Subcutaneous abdominal adipose tissue (tissue), 5 donors: ENCODE results near the gene WWOX.

ENCODE experiments used
- H3K27ac ChIP-seq: one replicate; pipeline ENCODE4 v1.7.0; 2013; ENCODE audit warnings: low read depth, mild to moderate bottlenecking, inconsistent platforms, low read length, moderate library complexity
- H3K27me3 ChIP-seq, 5 donors: one replicate each; pipeline ENCODE4 v1.7.0; 2013; ENCODE audit warnings: low read length in 5 of 5, inconsistent platforms in 1 of 5; ENCODE audit not compliant: control insufficient read depth in 5 of 5, insufficient read depth in 4 of 5
- H3K36me3 ChIP-seq, 5 donors: one replicate each; pipeline ENCODE4 v1.7.0; 2013; ENCODE audit warnings: low read length in 5 of 5; ENCODE audit not compliant: control insufficient read depth in 5 of 5, insufficient read depth in 5 of 5
- H3K4me1 ChIP-seq, 5 donors: one replicate each; pipeline ENCODE4 v1.7.0; 2013; ENCODE audit warnings: low read length in 5 of 5, mild to moderate bottlenecking in 3 of 5, moderate library complexity in 1 of 5; ENCODE audit not compliant: control insufficient read depth in 5 of 5, insufficient read depth in 5 of 5
- H3K4me3 ChIP-seq, 5 donors: one replicate each; pipeline ENCODE4 v1.7.0; 2013; ENCODE audit warnings: low read length in 5 of 5, low read depth in 1 of 5
- H3K9ac ChIP-seq, 5 donors: one replicate each; pipeline ENCODE4 v1.7.0; 2013; ENCODE audit warnings: low read length in 5 of 5, mild to moderate bottlenecking in 4 of 5, moderate library complexity in 3 of 5
- H3K9me3 ChIP-seq, 5 donors: one replicate each; pipeline ENCODE4 v1.7.0; 2013; ENCODE audit warnings: low read length in 5 of 5; ENCODE audit not compliant: control insufficient read depth in 5 of 5
- donor health status: healthy.
- donor health status: healthy.
- donor health status: healthy.
- donor health status: healthy.
- donor health status: healthy.

WWOX gene

DNA sequence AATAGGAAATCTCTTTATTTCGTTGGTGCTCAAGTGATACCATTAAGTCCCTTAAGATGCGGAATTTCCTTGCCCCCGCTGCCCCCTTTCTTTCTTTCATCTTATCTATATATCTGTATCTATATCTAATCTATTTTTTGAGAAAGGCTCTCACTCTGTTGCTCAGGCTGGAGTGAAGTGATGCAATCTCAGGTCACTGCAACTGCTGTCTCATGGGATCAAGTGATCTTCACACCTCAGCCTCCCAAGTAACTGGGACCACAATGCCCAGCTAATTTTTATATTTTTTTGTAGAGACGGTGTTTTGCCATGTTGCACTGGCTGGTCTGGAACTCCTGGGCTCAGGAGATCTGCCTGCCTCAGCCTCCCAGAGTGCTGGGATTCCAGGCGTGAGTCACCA, 693.5 kb downstream of the WWOX start:
- no peak overlapping the region for H3K9ac ChIP-seq
- no peak overlapping the region for H3K27ac ChIP-seq

DNA sequence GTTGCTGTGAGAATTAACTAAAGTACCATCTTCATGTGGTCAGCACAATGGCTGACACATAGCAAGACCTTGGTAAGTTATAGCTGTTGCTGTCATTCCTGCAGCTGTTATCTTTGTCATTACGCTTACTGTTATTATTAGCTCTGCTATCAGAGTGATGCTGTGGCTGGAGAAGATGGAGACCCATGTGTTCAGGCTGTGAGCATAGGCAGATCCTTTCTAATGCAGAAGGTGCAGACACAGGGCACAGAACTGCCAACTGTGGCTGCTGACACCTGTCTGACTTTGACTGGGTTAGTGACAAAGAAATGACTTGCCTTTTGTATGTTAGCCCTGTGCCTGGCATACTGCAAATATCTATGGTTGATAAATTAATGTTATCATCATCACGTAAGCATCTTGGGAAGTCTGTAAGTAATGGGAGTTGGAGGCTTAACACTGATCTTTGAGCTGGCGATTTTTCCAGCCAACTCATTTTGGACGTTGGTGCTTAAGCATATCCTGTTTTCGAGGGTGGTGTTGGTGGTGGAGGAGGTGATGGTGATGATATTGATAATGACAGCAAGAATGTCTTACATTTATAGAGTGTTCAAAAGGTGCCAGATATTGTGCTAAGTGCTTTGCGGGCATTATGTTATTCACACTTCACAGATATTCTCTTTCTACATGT, 695.3 kb downstream of the WWOX start:
- Histone ChIP-seq H3K4me3 (no peak overlapping the region), H3K9me3 (no peaks in the 10 kb centered on the region), H3K9ac (no peak overlapping the region), H3K4me1 (peaks cover 0 to 27% (median 24%) of the 10 kb centered on the region in 5 donors), H3K27ac (no peak overlapping the region), H3K36me3 (no peaks in the 10 kb centered on the region), H3K27me3 (no peaks in the 10 kb centered on the region)

More for the DNA sequence above, 693.5 kb downstream of the WWOX start:
- no peak overlapping the region for H3K4me3 ChIP-seq
- H3K9me3 ChIP-seq: no peaks in the 10 kb centered on the region
- H3K36me3 ChIP-seq: no peaks in the 10 kb centered on the region
- H3K27me3 ChIP-seq: no peaks in the 10 kb centered on the region
- H3K4me1 ChIP-seq: peaks cover 0 to 19% (median 16%) of the 10 kb centered on the region in 5 donors

DNA sequence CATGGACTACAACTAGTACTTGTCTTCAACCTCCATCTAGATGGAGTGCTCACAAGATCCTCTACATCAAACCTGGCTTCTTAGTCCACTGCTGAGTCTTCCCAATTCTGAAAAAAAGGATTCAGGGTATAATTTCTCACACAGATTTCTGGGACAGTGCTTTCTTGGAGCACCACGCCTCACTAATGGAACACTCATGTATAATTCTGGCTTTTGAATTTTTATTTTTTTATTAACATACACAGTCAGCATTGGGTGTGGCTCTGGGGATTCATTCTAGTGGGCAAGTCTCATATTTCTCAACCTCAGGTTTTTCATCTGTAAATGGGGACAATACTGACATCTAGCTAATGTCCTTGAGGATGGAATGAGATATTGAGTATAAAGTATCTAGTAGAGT, 696.0 kb downstream of the WWOX start:
- H3K9ac ChIP-seq: no peak overlapping the region
- H3K27ac ChIP-seq: no peak overlapping the region
- no peaks in the 10 kb centered on the region for H3K9me3 ChIP-seq
- H3K27me3 ChIP-seq: no peaks in the 10 kb centered on the region
- H3K36me3 ChIP-seq: no peaks in the 10 kb centered on the region
- H3K4me3 ChIP-seq: no peak overlapping the region
- H3K4me1 ChIP-seq: peaks cover 0 to 29% (median 23%) of the 10 kb centered on the region in 5 donors

DNA sequence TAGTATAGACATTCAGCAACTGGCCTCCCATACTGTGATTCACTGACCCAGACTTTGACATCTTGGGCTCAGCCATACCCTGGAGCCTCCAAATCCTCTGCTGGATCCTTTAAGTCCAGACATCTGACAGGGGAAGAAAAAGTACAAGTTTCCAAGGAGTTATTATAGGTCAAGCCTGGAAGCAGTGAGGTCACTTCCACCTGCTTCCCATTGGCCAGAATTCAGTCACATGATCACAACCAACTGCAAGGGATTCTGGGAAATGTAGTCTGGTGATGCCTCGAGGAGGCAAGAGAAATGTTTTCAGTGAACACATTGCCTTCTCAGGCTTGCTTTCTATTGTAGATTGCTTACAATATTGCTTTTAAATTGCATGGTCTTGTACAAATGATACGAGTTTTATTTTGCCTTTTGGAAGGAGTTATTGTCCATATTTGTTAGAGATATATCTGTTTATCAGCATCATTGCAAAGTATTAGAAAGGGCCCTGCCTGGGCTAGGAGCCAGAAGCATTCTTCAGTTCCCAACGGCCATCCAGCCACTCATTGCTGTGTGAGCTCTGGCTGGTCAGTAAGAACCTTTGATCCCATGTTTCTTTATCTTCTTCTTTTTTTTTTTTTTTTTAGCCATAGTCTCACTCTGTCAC, 696.9 kb downstream of the WWOX start:
- H3K4me3 ChIP-seq: peak overlapping the region in 2 of 5 donors; percentile 17 to 23
- peak overlapping the region; percentile 22 for H3K27ac ChIP-seq
- H3K9ac ChIP-seq: no peak overlapping the region
- H3K9me3 ChIP-seq: no peaks in the 10 kb centered on the region
- H3K4me1 ChIP-seq: peaks cover 0 to 29% (median 23%) of the 10 kb centered on the region in 5 donors
- H3K27me3 ChIP-seq: no peaks in the 10 kb centered on the region
- H3K36me3 ChIP-seq: no peaks in the 10 kb centered on the region

DNA sequence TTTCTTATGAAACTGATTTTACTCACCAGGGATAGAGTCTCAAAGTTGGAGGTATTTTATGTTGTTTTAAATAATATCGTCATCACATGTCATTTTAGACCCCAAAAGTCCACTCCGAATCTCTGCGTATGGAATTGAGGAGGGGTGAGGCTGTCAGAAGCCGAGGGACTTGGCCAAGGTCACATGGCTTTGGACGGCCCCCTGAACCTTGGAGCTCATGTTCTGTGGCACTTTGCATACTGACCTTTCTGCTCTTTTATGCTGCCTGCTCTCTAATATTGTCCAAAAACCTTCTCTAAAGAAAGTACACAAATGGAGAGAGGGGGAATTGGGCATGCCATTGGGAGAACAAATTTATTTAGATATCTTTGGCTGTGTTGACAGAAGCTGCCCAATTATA, 700.0 kb downstream of the WWOX start:
- Histone ChIP-seq H3K4me1 (peaks cover 0 to 29% (median 23%) of the 10 kb centered on the region in 5 donors), H3K27me3 (no peaks in the 10 kb centered on the region), H3K27ac (no peak overlapping the region), H3K9ac (peak overlapping the region in 1 of 5 donors; percentile 22), H3K4me3 (no peak overlapping the region), H3K36me3 (no peaks in the 10 kb centered on the region), H3K9me3 (no peaks in the 10 kb centered on the region)

DNA sequence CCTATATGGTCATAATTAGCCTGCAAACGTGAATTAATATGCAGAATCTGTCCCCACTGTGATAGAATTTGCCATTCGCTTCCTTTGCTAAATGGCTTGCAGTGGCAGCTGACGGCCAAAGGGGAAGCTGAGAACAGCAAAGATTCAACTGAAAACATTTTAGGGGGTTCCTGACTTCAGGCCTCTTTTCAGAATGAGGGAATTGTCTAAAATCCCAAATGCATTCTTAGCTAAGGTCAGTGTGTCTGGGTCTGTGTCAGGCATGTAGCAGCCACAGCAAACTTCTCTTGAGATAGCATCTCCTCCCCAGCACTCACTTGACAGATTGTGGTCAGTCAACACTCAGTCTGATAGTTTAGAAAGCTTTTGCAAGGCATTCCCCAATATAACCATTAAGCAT, 701.1 kb downstream of the WWOX start:
- Histone ChIP-seq H3K4me3 (no peak overlapping the region), H3K9me3 (no peaks in the 10 kb centered on the region), H3K36me3 (no peaks in the 10 kb centered on the region), H3K4me1 (peaks cover 0 to 29% (median 23%) of the 10 kb centered on the region in 5 donors), H3K9ac (no peak overlapping the region), H3K27me3 (no peaks in the 10 kb centered on the region), H3K27ac (no peak overlapping the region)

DNA sequence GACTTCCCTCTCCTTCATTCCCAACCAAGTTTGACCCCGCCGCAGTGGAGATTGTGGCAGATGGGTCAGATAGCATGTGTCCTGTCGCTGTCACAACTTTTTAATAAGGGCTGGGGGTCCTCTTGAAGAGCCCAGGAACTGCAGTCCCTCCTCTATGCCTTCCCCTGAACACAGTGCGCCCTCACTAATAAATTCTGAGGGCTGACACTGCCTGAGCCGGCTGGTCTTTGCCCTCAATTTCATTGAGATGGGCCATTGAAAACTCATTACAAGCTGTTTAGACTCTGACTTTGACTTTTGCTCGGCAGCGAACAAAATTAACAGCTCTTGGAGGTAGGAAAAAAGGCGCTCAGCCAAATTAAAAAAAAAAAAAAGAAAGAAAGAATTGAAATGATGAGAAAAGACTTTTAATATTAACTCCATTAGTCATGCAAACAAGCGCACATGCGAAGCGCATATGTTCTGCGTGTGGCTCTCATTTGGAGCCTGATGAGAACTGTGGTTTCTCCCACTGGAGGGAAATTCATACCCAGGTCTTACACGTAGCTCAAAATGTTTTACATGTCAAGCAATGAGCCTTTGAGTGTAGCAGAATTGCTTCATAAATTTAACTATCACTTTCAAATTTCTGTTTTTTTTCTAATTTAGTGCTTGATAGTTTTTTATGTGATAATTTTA, 704.7 kb downstream of the WWOX start:
- peaks cover 0 to 7% (median 2%) of the 10 kb centered on the region in 5 donors for H3K4me1 ChIP-seq
- H3K9me3 ChIP-seq: peaks cover 0 to 5% (median 0%) of the 10 kb centered on the region in 5 donors
- H3K9ac ChIP-seq: no peak overlapping the region
- no peaks in the 10 kb centered on the region for H3K36me3 ChIP-seq
- no peak overlapping the region for H3K4me3 ChIP-seq
- H3K27me3 ChIP-seq: no peaks in the 10 kb centered on the region
- no peak overlapping the region for H3K27ac ChIP-seq

DNA sequence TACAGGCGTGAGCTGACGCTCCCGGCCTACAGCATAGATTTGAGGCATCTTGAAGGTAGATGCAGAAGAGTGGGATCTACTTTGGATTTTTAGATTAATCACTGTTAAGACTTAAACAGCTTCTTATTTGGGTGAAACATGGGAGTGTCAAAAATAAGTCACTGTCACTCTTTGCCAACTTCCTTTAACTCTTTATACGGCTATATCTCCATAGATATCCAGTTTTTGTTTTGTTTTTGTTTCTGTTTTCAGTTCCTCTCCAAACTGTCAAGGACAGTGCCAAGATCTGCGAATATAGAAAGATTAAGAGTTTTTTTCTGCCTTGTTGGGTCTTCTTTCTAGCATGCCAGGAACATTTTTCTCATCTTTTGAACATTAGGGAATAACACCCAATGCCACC, 706.1 kb downstream of the WWOX start:
- Histone ChIP-seq H3K9me3 (peaks cover 0 to 5% (median 0%) of the 10 kb centered on the region in 5 donors), H3K36me3 (no peaks in the 10 kb centered on the region), H3K4me1 (peaks cover 0 to 4% (median 0%) of the 10 kb centered on the region in 5 donors), H3K27ac (no peak overlapping the region), H3K9ac (no peak overlapping the region), H3K4me3 (no peak overlapping the region), H3K27me3 (no peaks in the 10 kb centered on the region)

DNA sequence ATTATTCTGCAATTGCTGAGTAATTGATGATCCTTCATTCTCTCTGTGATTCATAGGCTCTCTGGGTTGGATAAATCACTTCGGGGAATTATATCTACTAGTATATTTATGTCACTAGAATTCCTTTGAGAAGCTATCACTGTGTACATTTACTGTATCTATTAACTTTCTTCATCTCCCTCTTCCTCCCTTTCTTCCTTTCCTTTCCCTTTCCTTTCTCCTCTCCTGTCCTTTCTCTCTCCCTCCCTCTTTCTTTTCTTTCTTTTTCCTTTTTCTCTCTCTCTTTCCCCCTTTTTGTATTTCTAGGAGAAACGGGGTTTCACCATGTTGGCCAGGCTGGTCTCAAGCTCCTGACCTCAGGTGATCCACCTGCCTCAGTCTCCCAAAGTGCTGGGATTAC, 711.8 kb downstream of the WWOX start:
- peaks cover 4 to 23% (median 20%) of the 10 kb centered on the region in 5 donors for H3K4me1 ChIP-seq

DNA sequence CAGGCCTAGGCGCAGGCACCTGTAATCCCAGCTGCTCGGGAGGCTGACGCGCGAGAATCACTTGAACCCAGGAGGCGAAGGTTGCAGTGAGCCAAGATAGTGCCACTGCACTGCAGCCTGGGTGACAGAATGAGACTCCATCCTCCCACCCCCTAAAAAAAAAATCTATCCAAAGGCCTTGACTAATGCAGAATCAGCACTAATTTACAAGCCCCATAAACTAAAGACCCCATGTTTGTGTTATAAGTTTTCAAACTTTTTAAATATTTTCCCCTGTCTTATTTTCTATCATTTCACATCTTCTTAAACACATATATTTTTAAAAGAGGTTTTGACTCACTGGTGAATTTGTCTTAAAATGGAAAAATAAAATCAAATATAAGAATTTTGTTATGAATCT, 713.1 kb downstream of the WWOX start:
- Histone ChIP-seq H3K27me3 (no peaks in the 10 kb centered on the region), H3K9ac (no peak overlapping the region), H3K9me3 (no peaks in the 10 kb centered on the region), H3K4me1 (peaks cover 7 to 35% (median 28%) of the 10 kb centered on the region in 5 donors), H3K4me3 (no peak overlapping the region), H3K36me3 (no peaks in the 10 kb centered on the region), H3K27ac (no peak overlapping the region)

More for the DNA sequence above, 711.8 kb downstream of the WWOX start:
- H3K9me3 ChIP-seq: peaks cover 0 to 5% (median 0%) of the 10 kb centered on the region in 5 donors
- no peaks in the 10 kb centered on the region for H3K27me3 ChIP-seq
- H3K27ac ChIP-seq: no peak overlapping the region
- no peak overlapping the region for H3K9ac ChIP-seq
- H3K36me3 ChIP-seq: no peaks in the 10 kb centered on the region
- no peak overlapping the region for H3K4me3 ChIP-seq
